Suprapubic skin (tissue), 4 donors: ENCODE results near the gene ELF1.

Experiments used
- CTCF ChIP-seq, 2 donors: fragments of 200-600 bp in 1 of 2; fragments of 450-650 bp in 1 of 2; sonication (generic) in 1 of 2; IDR thresholded peaks; one replicate each; pipeline ENCODE4 v1.5.1; 2016 to 2019; ENCODE audit warnings: antibody characterized with exemption in 2 of 2, mild to moderate bottlenecking in 1 of 2, moderate library complexity in 1 of 2
- EP300 ChIP-seq: sonication (generic); formaldehyde crosslinking; IDR thresholded peaks from one replicate; pipeline ENCODE4 v1.6.1; 2017; ENCODE audit warnings: antibody characterized with exemption
- POLR2AphosphoS5 ChIP-seq, 3 donors: sonication (generic); formaldehyde crosslinking; IDR thresholded peaks; one replicate each; pipeline ENCODE4 v1.6.1; 2017; ENCODE audit warnings: antibody characterized with exemption in 3 of 3

- TF ChIP-seq POLR2AphosphoS5 (IDR thresholded peaks at IDR 0.05) (no peak), CTCF (IDR thresholded peaks at IDR 0.05) (no peak), EP300 (no peak)
Observed at GRCh38 chr13:41015920-41016319, 3.2 kb downstream of the ELF1 start.
